NCI-H2107 treated with DMSO at 0.1 percent for 48 hours (cell line): ENCODE data around the gene GDPD5.
A peak's percentile ranks its signal among the peaks of the same experiment; 100 is the strongest.

ENCODE experiments used
- DNase-seq: peaks from one replicate; lab custom pipeline; 2025; ENCODE audit not compliant: unreplicated experiment; lab: John Stamatoyannopoulos, UW

Gene GDPD5

GRCh38 chr11:75450236-75450635 lies 75.5 kb downstream of the GDPD5 start:
- DNase-seq, result no peak

- no peak for DNase-seq
Measured at GRCh38 chr11:75449776-75450175, 76.0 kb downstream of the GDPD5 start.

- DNase-seq, result no peak
Measured at GRCh38 chr11:75449271-75449670, 76.5 kb downstream of the GDPD5 start.

GRCh38 chr11:75447415-75447814 lies 78.3 kb downstream of the GDPD5 start:
- no peak for DNase-seq

GRCh38 chr11:75445315-75445953 lies 80.3 kb downstream of the GDPD5 start:
- DNase-seq, result peak; percentile 14

GRCh38 chr11:75443043-75443442 lies 82.7 kb downstream of the GDPD5 start:
- no peak for DNase-seq

GRCh38 chr11:75442161-75442885 lies 83.4 kb downstream of the GDPD5 start:
- DNase-seq, result no peak

GRCh38 chr11:75441804-75442132 lies 84.0 kb downstream of the GDPD5 start:
- DNase-seq, result no peak

GRCh38 chr11:75440960-75441803 lies 84.6 kb downstream of the GDPD5 start:
- no peak for DNase-seq

- DNase-seq, result no peak
Measured at GRCh38 chr11:75439495-75440120, 86.1 kb downstream of the GDPD5 start.

GRCh38 chr11:75439026-75439425 lies 86.7 kb downstream of the GDPD5 start:
- no peak for DNase-seq

- DNase-seq, result no peak
Measured at GRCh38 chr11:75437966-75438659, 87.6 kb downstream of the GDPD5 start.

GRCh38 chr11:75436806-75437205 lies 88.9 kb downstream of the GDPD5 start:
- no peak for DNase-seq

- no peak for DNase-seq
Measured at GRCh38 chr11:75435571-75435925, 90.2 kb downstream of the GDPD5 start.

- no peak for DNase-seq
Measured at GRCh38 chr11:75434886-75435570, 90.7 kb downstream of the GDPD5 start.

- DNase-seq, result no peak
Measured at GRCh38 chr11:75434051-75434450, 91.7 kb downstream of the GDPD5 start.

- no peak for DNase-seq
Measured at GRCh38 chr11:75433443-75433842, 92.3 kb downstream of the GDPD5 start.

- peak; percentile 16 for DNase-seq
Measured at GRCh38 chr11:75432911-75433321, 92.8 kb downstream of the GDPD5 start, which contains the start of gene KLHL35. TSS of gene KLHL35 (minus strand) at chr11:75433203. CDS start at chr11:75430629, 2,574 bp downstream.

GRCh38 chr11:75431533-75432525 lies 93.9 kb downstream of the GDPD5 start:
- no peak for DNase-seq
